HG03571 (cell line): ENCODE results near the gene CEACAM3.

ENCODE experiments used
- ATAC-seq: cut with Tn5 transposase; IDR thresholded peaks from one replicate; pipeline ENCODE4 v1.9.1; 2021; ENCODE audit not compliant: unreplicated experiment

CEACAM3 gene

DNA sequence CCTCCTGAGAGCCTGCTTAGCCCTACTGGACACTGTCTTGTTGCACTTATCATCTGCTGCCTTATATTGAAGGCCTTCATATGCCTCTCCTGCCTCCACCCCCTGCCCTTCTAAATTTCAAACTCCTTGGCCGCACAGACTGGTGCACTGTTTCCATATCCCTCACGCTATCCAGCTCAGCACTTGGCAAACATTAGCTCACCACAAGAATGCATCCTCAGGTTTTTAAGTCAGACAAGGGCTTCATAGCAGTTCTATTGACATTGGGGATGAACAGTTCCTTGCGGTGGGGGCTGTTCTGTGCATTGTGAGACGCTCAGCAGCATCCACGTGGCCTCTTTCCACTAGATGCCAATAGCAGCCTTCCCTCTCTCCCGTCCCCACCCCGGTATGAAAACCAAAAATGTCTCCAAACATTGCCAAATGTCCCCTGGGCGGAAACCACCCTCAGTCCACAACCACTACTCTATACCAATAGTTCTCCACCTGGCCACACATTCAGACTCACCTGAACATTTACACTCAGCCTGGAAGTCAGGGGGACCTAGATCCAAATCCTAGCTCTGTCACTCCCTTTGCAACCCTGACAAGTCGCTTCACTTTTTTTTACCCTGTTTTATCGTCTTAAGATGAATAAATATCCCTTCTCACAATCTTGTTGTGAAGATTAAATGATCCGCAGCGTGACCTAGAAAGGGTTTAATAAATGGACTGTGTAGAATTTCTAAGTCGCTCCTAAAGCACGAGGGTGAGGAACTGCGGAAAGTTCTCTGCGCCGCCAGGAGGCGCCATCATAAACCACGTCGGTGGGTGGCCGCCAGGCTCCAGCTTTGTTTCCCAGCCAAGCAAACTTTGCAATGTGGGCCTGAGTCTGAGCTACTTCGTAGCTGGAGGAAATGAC, 3.6 kb upstream of the CEACAM3 start:
- no peak for ATAC-seq

DNA sequence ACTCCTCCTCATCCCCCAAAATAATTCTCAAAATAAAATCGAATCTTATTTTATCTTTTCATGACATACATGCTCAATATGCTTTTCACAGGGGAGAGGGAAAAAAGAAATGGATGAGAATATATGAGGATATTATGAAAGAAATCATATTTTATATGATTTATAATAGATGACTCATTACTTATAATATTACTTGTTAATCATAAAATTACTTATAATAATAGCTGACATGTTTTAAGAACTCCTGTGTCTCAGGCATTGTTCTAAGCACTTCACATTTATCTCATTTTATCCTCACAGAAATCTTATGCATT, 3.0 kb upstream of the CEACAM3 start:
- ATAC-seq = no peak

DNA sequence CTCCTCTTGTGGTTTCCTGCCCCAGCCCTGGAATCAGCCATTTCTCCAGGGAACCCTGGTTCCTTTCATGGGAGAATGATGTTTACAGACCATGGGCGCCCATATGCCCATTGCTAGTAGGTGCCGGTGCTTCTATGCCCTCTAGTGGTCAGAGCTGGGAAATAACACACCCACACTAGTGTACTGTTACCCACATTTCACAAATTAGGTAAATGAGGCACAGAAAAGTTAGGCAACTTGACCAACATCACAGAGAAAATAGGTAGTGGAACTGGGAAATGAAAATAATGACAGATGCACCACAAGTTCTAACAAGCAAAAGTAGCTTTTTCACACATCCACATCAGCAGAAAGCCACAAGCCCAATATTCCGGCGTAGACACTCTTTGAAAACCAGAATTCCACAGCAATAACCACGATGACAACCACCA, 1.3 kb upstream of the CEACAM3 start:
- ATAC-seq = no peak

DNA sequence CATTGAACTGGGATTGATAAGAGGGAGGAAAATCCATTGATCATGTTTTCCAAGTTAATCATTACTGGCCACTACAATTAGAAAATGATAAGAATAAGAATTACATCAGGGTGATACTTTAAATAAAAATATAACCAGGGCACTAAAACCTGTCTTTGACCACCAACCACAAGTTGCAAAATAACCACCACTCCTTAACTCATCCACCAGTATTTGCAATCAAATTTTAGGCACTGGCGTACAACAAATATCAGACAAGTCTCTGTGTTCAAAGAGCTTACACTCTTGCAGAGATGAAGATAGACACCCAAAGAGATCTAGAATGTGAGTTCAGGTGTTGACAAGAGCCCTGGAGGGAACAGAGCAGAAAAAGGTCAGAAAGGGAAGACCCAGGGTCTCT, 514 bp downstream of the CEACAM3 start:
- no peak for ATAC-seq

DNA sequence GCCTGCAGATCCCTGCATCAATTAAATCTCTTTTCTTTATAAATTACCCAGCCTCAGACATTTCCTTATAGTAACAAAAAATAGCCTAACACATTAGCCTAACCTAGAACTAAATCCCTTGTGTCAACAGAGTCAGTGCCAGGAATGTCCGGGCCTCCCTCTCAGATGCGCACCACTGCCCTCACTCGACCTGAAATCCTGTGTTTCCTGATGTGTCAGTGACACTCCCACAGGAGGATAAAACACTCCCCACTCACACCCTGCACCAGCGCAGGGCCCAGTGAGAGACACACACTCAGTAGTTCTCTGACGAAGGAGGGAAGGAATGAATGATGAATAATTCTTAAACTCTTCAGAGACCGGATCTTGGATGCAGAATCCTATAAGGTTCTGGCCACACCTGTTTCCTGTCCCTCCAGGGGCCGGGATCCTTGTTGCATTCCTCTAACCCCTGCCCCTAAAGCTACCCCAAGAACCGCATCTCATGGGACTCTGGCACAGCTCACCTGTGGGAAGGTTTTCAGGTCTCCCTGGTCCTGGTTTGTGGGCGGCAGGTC, 3.1 kb downstream of the CEACAM3 start:
- ATAC-seq = no peak

DNA sequence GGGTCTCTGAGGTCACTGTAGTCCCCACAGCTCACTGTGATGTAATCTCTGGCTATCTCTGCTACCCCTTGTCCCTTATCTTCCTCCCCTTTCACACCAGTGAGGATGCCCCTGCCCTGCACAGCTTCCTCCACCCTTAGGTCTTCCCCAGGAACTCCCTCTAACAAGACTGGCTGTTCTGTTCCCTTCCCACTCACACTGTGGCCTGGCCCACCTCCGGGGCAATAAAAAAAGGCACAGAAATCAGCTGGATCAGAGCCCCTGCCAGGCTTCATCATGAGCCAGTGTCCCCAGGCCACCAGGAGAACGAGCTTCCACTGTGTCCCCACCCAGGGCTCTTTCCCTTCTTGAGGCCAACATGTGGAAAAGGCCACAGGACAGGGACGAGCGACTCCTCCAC, 4.6 kb downstream of the CEACAM3 start:
- no peak for ATAC-seq

DNA sequence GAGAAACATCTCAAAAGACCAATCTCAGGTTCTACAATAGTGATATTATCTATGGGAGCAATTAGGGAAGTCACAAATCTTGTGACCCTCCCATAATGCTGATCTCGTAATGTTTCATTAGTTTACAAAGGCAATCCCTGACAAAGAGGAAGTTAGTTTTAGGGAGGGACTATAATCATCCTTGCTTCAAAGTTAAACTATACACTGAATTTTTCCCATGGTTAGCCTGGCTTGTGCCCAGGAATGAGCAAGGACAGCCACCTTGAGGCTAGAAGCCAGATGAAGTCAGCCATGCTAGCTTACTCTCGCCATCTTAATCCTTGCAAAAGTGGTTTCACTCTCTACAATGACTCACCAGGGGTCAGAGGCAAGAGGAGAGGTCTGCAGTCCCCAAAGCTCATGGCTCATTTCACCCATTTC, 5.4 kb downstream of the CEACAM3 start:
- ATAC-seq = no peak

DNA sequence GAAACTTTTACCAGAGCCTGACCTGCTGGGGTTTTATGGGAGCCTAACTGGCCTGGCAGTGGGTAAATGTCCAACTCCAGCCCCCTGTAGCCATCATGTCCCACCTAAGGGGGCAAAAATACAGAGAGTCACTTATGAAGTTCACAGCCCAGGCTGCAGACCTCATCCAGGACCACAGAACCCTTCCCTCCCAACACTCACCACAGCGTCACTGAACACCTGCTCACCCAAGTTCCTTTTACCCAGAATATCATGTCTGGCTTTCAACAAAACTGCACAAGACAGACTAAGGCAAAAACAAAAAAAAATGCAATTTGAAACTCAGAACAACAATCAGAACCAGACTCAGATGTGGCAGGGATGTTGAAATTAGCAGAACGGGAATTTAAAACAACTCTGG, 6.4 kb downstream of the CEACAM3 start:
- ATAC-seq = no peak

DNA sequence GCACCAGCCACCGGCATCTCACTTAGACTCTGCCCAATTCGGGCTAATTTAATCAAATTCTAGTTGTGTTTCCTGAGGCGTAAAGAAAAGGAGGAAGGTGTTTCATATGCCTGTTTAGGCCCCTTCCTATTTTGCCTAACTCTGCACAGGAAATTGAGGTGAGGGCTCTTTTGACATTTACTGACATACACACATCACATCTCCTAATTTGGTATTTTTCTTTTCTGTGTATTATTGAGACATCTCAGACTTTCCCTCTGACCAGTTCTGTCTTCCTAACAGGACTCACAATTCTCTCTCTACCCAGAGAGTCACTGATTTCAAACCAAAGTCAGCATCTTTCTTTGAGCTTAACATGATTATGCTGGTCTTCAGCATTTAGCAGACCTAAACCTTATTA, 7.9 kb downstream of the CEACAM3 start:
- no peak for ATAC-seq

DNA sequence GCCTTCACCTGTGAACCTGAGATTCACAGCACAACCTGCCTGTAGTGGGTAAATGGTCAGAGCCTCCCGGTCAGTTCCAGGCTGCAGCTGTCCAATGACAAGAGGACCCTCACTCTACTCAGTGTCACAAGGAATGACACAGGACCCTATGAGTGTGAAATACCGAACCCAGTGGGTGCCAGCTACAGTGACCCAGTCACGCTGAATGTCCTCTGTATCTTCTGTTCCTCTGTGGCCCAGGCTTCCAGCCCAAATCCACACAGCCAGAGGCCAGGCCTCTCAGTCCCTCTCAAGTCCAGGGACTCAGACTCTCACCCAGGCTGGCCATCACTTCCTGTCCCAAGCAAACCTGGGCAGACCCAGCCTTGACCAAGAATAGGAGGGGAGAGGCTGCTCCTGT, 10.8 kb downstream of the CEACAM3 start:
- ATAC-seq = no peak

DNA sequence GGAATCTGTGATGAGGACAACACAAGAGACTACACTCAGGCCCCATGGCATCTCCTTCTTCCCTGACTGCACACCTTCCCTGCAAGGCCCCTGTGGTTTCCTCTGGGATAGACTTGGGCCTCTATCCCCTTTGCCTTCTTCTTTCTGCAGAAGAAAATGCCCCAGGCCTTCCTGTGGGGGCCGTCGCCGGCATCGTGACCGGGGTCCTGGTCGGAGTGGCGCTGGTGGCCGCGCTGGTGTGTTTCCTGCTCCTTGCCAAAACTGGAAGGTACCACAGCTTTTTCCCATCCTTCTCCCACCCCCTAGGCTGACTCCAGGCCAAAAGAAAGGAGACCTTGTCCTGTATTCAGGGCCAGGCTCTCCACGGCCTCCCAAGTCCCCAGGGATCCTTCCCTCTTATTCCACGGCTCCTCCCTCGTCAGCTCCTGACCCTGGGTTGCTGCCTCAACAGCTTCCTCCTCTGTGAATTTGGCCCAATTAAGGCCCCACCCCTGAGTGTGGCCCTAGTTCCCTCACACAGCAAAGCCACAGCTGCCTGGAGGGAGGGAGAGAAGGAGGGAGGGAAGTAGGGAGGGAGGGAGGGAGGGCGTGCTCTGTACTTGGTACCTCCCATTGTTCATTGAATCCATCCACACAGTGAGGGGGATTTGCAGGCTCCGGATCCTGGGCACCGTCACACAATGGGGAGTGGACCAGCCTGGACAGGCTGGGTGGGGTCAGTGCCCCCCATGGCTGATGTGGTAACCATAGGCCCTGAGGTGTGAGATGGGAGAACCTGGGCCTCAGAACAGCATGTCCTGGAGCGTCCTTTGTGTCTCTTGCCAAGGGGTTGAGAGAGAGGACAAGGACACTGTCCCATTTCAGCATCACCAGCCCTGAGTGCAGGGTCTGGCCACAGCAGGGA, 12.5 kb downstream of the CEACAM3 start:
- ATAC-seq = no peak

DNA sequence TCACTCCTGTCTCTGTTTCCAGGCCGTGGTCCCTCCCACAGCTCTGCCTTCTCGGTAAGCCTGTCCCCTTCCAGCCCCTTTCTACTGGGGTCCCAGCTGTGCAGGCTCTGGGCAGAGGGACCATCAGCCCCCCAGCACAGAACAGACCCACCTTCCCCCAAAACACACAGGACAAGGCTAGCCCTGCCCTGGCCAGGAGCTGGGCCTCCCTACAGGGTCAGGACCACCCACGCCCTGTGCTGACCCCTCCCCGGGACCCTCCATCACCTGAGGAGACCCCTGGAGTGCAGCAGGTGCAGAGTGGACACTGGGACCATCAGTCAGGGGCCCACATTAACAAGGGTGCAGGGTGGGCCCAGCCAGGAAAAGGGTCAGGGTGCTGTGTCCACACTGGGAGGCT, 13.9 kb downstream of the CEACAM3 start:
- ATAC-seq = no peak

DNA sequence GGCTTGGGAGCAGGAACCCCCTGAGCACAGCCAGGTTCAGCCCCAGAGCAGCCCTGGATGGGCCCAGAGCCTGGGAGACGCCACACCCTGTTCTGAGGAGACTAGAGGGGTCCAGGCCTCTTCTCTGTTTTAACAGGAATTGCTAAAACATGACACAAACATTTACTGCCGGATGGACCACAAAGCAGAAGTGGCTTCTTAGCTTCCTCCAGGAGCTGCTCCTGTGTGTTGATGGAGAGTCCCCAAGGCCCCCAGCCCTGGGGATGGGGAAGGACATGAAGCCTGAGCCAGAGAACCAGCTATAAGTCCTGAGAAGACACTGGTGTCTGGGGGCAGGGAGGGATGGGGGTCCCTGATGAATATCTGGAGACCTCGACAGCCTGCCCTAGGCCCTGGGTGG, 14.6 kb downstream of the CEACAM3 start:
- no peak for ATAC-seq

DNA sequence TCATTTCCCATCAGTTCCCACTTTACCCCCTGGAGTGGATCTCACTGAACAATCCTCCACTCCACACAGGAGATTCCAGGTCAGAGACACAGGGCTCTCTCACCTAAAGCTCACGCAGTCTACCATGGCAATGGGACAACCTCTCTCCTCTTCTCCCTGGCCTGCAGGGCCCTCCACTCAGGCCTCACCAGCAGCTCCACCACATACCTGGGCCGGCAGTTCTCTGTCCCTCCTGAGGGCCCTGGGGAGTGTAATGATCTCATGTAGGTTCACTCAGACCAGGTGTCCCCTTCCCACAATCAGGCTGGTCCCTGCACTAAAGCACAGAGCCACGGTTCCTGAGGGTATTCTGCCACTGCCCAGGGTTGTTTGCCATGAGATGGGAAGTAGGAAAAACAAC, 15.6 kb downstream of the CEACAM3 start:
- ATAC-seq = no peak

DNA sequence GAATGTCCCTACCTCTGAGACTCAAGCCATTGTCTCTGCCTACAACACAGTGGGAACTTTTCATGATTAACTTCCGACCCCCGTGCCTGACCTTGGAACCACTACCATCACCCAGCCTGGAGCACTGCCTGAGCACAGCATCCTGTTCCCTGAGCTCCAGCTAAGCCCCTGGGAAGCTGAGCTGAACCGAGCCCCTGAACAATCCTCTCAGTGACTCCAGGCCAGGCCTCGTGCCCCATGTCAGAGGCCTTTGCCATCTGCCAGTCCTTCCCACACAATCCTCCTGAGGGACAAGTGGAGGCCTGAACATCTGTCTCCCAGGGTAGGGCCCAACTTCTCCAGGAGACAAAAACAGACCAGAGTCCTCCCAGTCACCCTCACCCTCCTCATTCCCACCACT, 17.5 kb downstream of the CEACAM3 start:
- ATAC-seq = no peak

DNA sequence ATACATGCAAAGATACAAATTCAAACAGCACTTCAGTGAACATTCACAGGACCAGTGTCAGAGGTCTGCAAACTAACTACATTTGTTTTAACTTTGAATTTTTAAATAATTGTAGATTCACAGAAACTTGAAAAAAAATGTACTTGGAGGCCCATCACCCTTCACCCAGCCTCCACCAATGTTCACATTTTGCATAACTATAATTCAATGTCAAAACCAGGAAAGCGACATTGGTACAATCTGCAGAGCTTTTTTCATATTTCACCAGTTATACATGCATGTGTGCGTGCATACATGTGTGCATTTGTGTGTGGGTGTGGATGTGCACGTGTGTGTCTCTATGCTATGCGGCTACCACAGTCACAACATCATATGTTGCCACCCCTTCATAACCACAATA, 18.9 kb downstream of the CEACAM3 start:
- no peak for ATAC-seq

DNA sequence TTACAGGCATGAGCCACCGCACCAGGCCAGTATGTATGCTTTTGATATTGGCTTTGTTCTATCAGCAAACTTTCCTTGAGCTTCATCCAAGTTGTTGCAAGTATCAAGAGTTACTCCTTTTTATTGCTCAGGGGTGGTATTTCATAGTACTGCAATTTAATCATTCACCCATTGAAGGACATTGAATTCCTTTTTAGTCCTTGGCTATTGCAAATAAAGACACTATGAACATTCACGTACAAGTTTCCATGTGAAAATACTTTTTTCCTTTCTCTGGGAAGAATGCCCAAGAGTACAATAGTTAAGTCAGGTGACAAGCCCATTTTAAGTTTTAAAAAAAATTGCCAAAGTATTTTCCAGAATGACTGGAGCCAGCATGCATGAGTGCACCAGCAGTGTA, 20.4 kb downstream of the CEACAM3 start:
- no peak for ATAC-seq

DNA sequence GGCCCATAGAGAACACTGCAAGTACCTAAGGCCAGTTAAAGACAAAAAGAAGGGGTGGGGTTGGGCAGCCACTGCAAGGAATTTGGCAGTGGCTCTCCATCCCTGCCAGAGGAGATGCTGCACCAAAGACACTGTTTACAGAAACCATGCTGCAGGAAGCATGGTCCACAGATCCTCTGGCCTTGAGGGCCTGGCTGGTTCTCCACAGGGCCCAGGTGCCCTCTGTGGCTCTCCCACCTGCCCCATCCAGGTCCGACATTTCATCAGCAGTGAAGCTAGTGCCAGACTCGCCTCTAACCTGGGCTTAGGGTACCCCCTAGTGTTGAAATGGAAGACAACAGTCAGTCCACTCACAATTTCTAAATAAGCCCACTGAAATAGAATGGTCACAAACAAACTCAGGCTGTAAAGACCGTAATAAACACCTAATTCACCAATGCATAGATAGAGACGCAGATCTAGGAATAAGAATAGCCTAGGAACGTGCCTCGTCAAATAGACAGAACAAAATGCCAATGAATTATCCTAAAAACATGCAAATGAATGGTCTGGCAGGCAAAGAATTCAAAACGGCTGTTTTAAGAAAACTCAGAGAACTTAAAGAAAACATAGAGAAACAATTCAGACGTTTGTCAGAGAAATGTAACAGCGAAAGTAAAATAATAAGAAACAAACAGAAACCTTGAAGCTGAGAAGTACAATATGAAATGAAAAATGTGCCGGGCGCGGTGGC, 24.8 kb downstream of the CEACAM3 start:
- ATAC-seq = no peak

DNA sequence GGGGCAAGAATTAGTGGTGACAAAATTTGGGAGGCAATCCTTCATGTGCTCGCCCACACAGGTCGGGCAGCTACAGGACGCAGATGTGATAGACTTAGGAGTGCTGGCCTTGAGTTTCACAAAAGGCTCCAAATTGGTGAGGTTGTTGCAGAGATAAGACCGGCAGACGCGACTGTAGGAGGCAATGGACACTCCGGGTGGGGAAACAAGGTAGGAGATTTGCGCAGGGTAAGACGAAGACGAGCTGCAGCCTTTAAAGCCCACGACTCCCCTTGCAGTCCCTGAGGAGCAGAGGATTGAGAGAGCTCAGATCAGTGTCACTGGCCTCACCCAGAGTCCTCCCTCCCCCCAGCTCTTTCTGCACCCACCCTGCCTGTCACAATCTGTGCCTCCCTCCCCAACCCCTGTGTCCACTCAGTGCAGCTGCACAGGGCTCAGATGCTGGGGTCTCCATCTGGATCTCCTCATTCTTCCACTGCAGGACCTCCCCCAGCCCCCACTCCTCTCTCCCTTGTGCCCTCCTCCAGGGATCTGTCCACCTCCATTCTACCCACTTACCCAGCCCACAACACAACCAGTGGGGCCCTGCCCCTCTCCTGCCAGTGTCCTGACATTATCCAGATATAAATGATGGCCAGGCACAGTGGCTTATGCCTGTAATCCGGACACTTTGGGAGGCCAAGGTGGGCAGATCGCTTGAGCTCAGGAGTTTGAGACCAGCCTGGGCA, 41.8 kb downstream of the CEACAM3 start:
- ATAC-seq = no peak

DNA sequence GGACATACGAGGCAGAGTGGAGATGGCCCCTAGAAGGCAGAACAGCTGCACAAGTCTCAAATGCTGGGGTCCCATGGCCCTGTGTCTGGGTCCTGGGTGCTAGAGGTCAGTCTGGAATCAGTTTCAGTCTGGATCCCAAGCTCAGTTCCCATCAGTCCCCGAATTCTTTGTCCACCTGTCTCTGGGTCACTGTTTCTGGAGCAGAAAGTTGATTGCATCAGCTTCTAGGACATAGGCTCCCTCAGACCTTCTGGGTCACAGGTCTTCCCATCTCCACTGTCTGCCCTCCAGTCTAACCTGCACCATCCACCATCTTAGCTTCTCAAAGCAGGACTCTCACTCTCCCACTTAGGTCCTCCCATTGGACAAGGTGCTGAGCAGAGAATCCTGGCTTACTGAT, 42.8 kb downstream of the CEACAM3 start:
- no peak for ATAC-seq

DNA sequence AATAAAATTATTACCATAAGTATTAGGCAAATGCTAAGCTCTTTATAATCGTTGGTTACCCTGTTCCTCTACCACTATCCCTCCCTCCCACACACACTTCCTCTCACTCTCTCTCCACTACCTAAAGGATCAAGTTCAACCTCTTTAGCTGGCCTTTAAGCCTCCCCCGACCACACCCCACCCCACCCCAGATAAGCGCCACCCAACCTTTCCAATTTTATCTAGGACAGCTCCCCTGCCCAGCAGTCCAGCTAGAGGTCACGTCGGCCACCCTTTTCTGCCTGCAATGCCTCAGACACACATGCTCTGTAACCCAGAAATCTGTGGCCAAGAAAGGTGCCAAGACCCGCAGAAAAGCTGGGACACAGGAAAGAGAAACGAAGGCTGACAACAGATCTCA, 47.0 kb downstream of the CEACAM3 start:
- no peak for ATAC-seq
